ENCODE measurements around the gene INTS3. TPM values are rescaled to one million over a fixed set of nuclear protein-coding genes. Genes with fewer than 3 reads are reported as not detected.

The INTS3 gene
- total and polyA plus RNA-seq, 7 donors, result 11.3 to 29.0 (median 22.1) TPM

DNA sequence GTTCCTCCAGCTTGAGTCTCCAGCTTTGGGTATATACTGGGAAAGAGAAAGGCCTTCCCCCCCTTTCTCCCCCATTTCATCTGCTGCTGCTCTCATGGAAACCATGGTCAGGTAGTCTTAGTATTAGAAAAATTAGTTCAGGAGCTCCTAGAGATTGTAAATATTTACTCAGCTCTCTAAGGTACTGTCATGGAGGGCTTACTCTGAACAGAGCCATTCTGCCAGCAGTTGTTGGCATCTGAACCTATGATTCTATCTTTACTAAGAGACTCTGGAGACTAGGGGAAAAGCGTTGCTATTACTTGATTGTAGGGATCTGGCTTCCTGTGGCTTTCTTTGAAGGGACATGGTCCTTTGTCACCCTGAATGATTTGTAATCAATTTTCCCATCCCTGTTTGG, 6.1 kb downstream of the INTS3 start:
- Histone ChIP-seq H3K36me3 (ENCODE audit: insufficient read depth in 1 of 2, low read depth in 1 of 2) (peaks cover 0 to 25% of the 10 kb centered on the region in 2 donors), H3K27me3 (ENCODE audit: insufficient read depth in 3 of 3, low read length in 2 of 3) (no peaks in the 10 kb centered on the region), H3K4me3 (no peak overlapping the region), H3K27ac (no peak overlapping the region), H3K4me1 (peaks cover 18% of the 10 kb centered on the region), H3K9me3 (no peaks in the 10 kb centered on the region)
- TF ChIP-seq, protein P1, sequence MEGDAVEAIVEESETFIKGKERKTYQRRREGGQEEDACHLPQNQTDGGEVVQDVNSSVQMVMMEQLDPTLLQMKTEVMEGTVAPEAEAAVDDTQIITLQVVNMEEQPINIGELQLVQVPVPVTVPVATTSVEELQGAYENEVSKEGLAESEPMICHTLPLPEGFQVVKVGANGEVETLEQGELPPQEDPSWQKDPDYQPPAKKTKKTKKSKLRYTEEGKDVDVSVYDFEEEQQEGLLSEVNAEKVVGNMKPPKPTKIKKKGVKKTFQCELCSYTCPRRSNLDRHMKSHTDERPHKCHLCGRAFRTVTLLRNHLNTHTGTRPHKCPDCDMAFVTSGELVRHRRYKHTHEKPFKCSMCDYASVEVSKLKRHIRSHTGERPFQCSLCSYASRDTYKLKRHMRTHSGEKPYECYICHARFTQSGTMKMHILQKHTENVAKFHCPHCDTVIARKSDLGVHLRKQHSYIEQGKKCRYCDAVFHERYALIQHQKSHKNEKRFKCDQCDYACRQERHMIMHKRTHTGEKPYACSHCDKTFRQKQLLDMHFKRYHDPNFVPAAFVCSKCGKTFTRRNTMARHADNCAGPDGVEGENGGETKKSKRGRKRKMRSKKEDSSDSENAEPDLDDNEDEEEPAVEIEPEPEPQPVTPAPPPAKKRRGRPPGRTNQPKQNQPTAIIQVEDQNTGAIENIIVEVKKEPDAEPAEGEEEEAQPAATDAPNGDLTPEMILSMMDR (IDR thresholded peaks at IDR 0.05), result no peak
- 61 to 77% (median 66%) methylated on average over 1 of the region's 1 CpG for WGBS, 3 donors
- ATAC-seq, result no peak
- no peak for DNase-seq
- intact Hi-C loops (cut with DNase I), result loop anchor here in 1 of 2 donors (10.0 kb wide), 1 partner anchor 61 kb away; no protein-coding TSS in a partner anchor

DNA sequence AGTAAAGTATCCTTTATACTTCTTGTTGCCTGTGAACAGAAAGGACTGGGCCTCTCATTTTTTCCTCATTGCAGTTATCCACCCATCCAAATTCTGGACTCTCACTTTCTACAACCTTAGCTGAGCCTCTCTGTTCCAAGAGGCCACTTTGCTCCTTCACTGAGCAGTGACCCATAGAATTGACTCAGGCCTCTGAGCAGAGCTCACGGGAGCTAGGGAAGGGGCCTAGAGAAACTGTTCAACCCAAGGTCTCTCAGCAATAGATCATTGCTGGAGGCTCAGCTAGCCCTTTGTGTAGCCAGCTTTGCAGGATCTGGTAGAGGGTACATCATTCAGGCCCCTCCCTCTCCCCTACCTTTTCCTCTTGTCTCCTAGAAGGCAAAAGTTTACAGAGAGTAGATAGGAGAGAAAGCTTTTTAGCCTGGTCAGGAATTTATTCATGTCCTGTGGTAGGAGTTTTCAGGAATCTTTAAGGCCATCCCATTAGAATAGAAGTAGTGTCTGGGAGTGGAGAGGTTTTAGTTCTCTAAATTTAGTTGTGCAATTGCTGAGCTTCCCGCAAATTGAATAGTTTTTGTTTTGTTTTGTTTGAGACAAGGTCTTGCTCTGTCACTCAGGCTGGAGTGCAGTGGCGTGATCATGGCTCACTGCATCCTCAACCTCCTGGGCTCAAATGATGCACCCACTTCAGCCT, 6.7 kb downstream of the INTS3 start:
- no peak overlapping the region for H3K27ac ChIP-seq
- H3K9me3 ChIP-seq, result no peaks in the 10 kb centered on the region
- DNase-seq (no peak), ATAC-seq (no peak)
- H3K27me3 ChIP-seq (ENCODE audit: insufficient read depth in 3 of 3, low read length in 2 of 3), result no peaks in the 10 kb centered on the region
- H3K4me1 ChIP-seq, result peaks cover 13% of the 10 kb centered on the region
- peaks cover 0 to 29% of the 10 kb centered on the region in 2 donors for H3K36me3 ChIP-seq (ENCODE audit: insufficient read depth in 1 of 2, low read depth in 1 of 2)
- H3K4me3 ChIP-seq, result no peak overlapping the region
- intact Hi-C loops (cut with DNase I), result loop anchor here in 1 of 2 donors (10.0 kb wide), 1 partner anchor 60 kb away; no protein-coding TSS in a partner anchor
- TF ChIP-seq, protein P1 (IDR thresholded peaks at IDR 0.05), result no peak
- 80 to 93% (median 90%) methylated on average over 3 of the region's 3 CpGs for WGBS, 3 donors

DNA sequence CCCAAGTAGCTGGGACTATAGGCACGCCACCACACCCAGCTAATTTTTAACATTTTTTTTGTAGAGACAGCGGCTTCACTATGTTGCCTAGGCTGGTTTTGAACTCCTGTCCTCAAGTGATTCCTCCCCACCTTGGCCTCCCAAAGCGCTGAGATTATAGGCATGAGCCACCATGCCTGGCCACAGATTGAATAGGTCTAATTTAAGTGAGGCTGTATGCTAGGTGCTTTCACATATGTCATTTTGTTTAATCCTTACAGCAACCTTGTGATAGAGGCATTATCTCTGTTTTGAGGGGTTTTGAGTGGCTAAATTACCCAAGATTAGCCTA, 7.2 kb downstream of the INTS3 start:
- no peaks in the 10 kb centered on the region for H3K9me3 ChIP-seq
- ATAC-seq (no peak), DNase-seq (no peak)
- H3K27ac ChIP-seq, result no peak overlapping the region
- TF ChIP-seq, protein P1 (IDR thresholded peaks at IDR 0.05), result no peak
- intact Hi-C loops (cut with DNase I), result loop anchor here in 1 of 2 donors (10.0 kb wide), 1 partner anchor 60 kb away; no protein-coding TSS in a partner anchor
- WGBS, 3 donors, result 94 to 100% (median 96%) methylated on average over 3 of the region's 3 CpGs
- H3K4me3 ChIP-seq, result no peak overlapping the region
- peaks cover 0 to 34% of the 10 kb centered on the region in 2 donors for H3K36me3 ChIP-seq (ENCODE audit: insufficient read depth in 1 of 2, low read depth in 1 of 2)
- no peaks in the 10 kb centered on the region for H3K27me3 ChIP-seq (ENCODE audit: insufficient read depth in 3 of 3, low read length in 2 of 3)
- H3K4me1 ChIP-seq, result peaks cover 8% of the 10 kb centered on the region

- ATAC-seq (no peak), DNase-seq (no peak)
- WGBS, 3 donors, result 41 to 53% (median 45%) methylated on average over 2 of the region's 2 CpGs
- Histone ChIP-seq H3K36me3 (ENCODE audit: insufficient read depth in 1 of 2, low read depth in 1 of 2) (peaks cover 24 to 81% of the 10 kb centered on the region in 2 donors), H3K27me3 (ENCODE audit: insufficient read depth in 3 of 3, low read length in 2 of 3) (no peaks in the 10 kb centered on the region), H3K4me3 (no peak overlapping the region), H3K27ac (no peak overlapping the region), H3K4me1 (no peaks in the 10 kb centered on the region), H3K9me3 (no peaks in the 10 kb centered on the region)
- TF ChIP-seq, protein P1 (IDR thresholded peaks at IDR 0.05), result no peak
- intact Hi-C loops (cut with DNase I), result loop anchor here in 1 of 2 donors (10.0 kb wide), 2 partner anchors 167 to 227 kb away; no protein-coding TSS in a partner anchor
Observed at GRCh38 chr1:153741986-153742385, 14.1 kb downstream of the INTS3 start.
